GM18526 (cell line): ENCODE results near the gene GK.

Experiments
- POLR2A ChIP-seq: IDR thresholded peaks from 3 replicates; pipeline ENCODE4 v1.6.1; 2011; ENCODE audit not compliant: insufficient read length; ENCODE audit errors: extremely low read depth

Gene GK

GRCh38 chrX:30751497-30751896 is 98.3 kb downstream of the GK start:
- TF ChIP-seq POLR2A = no peak

DNA sequence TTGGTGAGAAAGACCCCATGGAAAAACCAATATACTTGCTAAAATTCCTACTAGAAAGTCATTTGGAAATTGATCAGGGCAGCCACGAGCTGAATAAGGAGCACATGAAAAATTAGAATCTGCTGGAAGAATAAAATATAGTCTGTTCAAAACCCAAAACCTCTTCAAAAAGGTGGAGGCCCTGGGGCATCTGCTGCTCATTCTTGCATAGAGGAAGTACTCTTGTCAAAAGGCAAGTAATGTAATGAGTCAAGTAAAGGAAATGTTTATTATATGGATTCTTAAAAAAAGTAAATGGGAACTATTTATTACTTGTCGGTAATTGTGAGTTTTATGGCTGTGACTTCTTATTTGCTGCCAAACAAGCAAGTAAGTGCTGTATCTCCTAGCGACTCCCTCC is 109.5 kb downstream of the GK start:
- no peak for TF ChIP-seq POLR2A

DNA sequence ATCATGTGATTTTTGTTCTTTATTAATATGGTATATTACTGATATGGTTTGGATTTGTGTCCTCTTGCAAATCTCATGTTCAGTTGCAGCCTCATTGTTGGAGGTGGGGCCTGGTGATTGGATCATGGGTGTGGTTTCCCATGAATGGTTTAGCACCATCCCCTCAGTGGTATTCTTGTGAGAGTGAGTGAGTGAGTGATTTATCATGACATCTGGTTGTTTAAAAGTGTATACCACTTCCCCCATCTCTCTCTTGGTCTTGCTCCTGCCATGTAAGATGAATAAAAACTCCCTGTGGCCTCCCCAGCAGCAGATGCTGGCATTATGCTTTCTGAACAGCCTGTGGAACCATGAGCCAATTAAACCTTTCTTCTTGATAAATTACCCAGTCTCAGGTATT is 124.4 kb downstream of the GK start:
- TF ChIP-seq POLR2A = no peak

- no peak for TF ChIP-seq POLR2A
Observed at GRCh38 chrX:30779453-30780030, 126.3 kb downstream of the GK start.
